OCI-LY1 (cell line): Measurements from ENCODE around the gene ARMC9.
"Not testable (repeated sequence)": the region's sequence is repeated elsewhere in the genome, so short reads cannot be mapped to it uniquely, and the experiment has no call there.

Experiments
- H2AFZ ChIP-seq: fragments of 200-600 bp; sonication (generic), shearing (Covaris generic); 2 replicates; pipeline ENCODE4 v1.6.0; 2014; ENCODE audit warnings: antibody characterized with exemption, mild to moderate bottlenecking, low read length
- H3F3A ChIP-seq: fragments of 200-600 bp; sonication (generic), shearing (Covaris generic); 2 replicates; pipeline ENCODE4 v1.6.0; 2014; ENCODE audit warnings: mild to moderate bottlenecking, antibody characterized with exemption, low read length, moderate library complexity; ENCODE audit not compliant: insufficient read depth
- H3K27ac ChIP-seq: fragments of 200-600 bp; sonication (generic); 2 replicates; pipeline ENCODE4 v1.5.1; 2014; ENCODE audit warnings: low read length, mixed run types, mild to moderate bottlenecking, low read depth; ENCODE audit not compliant: poor library complexity, severe bottlenecking
- H3K27me3 ChIP-seq: fragments of 200-600 bp; sonication (generic); 2 replicates; pipeline ENCODE4 v1.6.0; 2014; ENCODE audit warnings: antibody characterized with exemption, mild to moderate bottlenecking, low read length, moderate library complexity; ENCODE audit not compliant: insufficient read depth
- H3K36me3 ChIP-seq: fragments of 200-600 bp; sonication (generic); 2 replicates; pipeline ENCODE4 v1.6.1; 2014; ENCODE audit warnings: mild to moderate bottlenecking, antibody characterized with exemption, low read length, moderate library complexity, mixed read lengths; ENCODE audit not compliant: insufficient read depth
- H3K4me1 ChIP-seq: fragments of 200-600 bp; sonication (generic); 2 replicates; pipeline ENCODE4 v1.5.1; 2014; ENCODE audit warnings: mild to moderate bottlenecking, low read length, moderate library complexity; ENCODE audit not compliant: insufficient read depth, severe bottlenecking
- H3K4me2 ChIP-seq: fragments of 200-600 bp; sonication (generic), shearing (Covaris generic); 2 replicates; pipeline ENCODE4 v1.6.1; 2014; ENCODE audit warnings: low read length
- H3K4me3 ChIP-seq: fragments of 200-600 bp; sonication (generic); 2 replicates; pipeline ENCODE4 v1.5.1; 2014; ENCODE audit warnings: low read length, low read depth, mild to moderate bottlenecking, mixed read lengths; ENCODE audit not compliant: poor library complexity, severe bottlenecking
- H3K79me2 ChIP-seq: fragments of 200-600 bp; shearing (Covaris generic); 2 replicates; pipeline ENCODE4 v1.6.1; 2016; ENCODE audit warnings: mixed run types, low read length, mixed read lengths; ENCODE audit not compliant: insufficient read depth
- H3K9ac ChIP-seq: fragments of 200-600 bp; sonication (generic), shearing (Covaris generic); 2 replicates; pipeline ENCODE4 v1.6.1; 2014; ENCODE audit warnings: mild to moderate bottlenecking, low read length, mixed read lengths
- H3K9me2 ChIP-seq: fragments of 200-600 bp; sonication (generic), shearing (Covaris generic); 2 replicates; pipeline ENCODE4 v1.6.1; 2014; ENCODE audit warnings: low read depth, mild to moderate bottlenecking, low read length, mixed read lengths
- H3K9me3 ChIP-seq: fragments of 200-600 bp; shearing (Covaris generic); 2 replicates; pipeline ENCODE4 v1.6.1; 2014; ENCODE audit warnings: low read length, mixed read lengths
- H4K20me1 ChIP-seq: fragments of 200-600 bp; sonication (generic), shearing (Covaris generic); 2 replicates; pipeline ENCODE4 v1.6.0; 2016; ENCODE audit warnings: mild to moderate bottlenecking, low read length; ENCODE audit not compliant: insufficient read depth
- EZH2 ChIP-seq: fragments of 200-600 bp; sonication (generic), shearing (Covaris generic); IDR thresholded peaks from 2 replicates; pipeline ENCODE4 v1.8.0; 2017; ENCODE audit warnings: borderline replicate concordance, mixed run types, mild to moderate bottlenecking, antibody characterized with exemption, low read length, moderate library complexity, mixed read lengths
- TF ChIP-seq, protein P1 (sequence below): fragments of 200-600 bp; sonication (generic), shearing (Covaris generic); IDR thresholded peaks from 2 replicates; pipeline ENCODE4 v1.5.1; 2017; ENCODE audit warnings: mild to moderate bottlenecking, antibody characterized with exemption, low read length, moderate library complexity, mixed read lengths

ARMC9 gene

GRCh38 chr2:231348173-231348572 is 149.7 kb downstream of the ARMC9 start:
- Histone ChIP-seq H3K4me1 (no peaks in the 10 kb centered on the region), H3K27me3 (0 out of 2 replicates have a peak, but pooled peaks cover 3% of the 10 kb centered on the region), H2AFZ (no peak overlapping the region), H3K79me2 (no peaks in the 10 kb centered on the region), H3K9ac (no peak overlapping the region), H3K27ac (no peak overlapping the region), H3K4me3 (no peak overlapping the region), H3K9me2 (no peaks in the 10 kb centered on the region), H4K20me1 (no peaks in the 10 kb centered on the region), H3K4me2 (no peak overlapping the region), H3K9me3 (no peaks in the 10 kb centered on the region), H3F3A (no peaks in the 10 kb centered on the region), H3K36me3 (no peaks in the 10 kb centered on the region)
- TF ChIP-seq EZH2, result no peak
- TF ChIP-seq, protein P1, sequence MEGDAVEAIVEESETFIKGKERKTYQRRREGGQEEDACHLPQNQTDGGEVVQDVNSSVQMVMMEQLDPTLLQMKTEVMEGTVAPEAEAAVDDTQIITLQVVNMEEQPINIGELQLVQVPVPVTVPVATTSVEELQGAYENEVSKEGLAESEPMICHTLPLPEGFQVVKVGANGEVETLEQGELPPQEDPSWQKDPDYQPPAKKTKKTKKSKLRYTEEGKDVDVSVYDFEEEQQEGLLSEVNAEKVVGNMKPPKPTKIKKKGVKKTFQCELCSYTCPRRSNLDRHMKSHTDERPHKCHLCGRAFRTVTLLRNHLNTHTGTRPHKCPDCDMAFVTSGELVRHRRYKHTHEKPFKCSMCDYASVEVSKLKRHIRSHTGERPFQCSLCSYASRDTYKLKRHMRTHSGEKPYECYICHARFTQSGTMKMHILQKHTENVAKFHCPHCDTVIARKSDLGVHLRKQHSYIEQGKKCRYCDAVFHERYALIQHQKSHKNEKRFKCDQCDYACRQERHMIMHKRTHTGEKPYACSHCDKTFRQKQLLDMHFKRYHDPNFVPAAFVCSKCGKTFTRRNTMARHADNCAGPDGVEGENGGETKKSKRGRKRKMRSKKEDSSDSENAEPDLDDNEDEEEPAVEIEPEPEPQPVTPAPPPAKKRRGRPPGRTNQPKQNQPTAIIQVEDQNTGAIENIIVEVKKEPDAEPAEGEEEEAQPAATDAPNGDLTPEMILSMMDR, result no peak

DNA sequence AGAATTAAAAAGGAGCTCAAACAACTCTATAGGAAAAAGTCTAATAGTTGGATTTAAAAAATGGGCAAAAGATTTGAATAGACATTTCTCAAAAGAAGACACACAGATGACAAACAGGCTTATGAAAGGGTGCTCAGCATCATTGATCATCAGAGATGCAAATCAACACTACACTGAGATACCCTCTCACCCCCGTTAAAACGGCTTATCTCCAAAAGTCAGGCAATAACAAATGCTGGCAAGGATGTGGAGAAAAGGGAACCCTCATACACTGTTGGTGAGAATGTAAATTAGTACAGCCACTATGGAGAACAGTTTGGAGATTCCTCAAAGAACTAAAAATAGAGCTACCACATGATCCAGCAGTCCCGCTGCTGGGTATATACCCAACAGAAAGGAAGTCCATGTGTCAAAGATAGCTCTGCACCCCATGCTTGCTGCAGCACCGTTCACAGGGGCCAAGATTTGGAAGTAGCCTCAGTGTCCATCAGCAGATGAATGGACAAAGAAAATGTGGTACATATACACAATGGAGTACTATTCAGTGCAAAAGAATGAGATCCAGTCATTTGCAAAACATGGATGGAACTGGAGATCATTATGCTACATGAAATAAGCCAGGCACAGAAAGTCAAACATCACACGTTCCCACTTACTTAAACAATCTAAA is 150.4 kb downstream of the ARMC9 start:
- TF ChIP-seq, protein P1, result no peak
- no peak for TF ChIP-seq EZH2
- no peaks in the 10 kb centered on the region for H3K36me3 ChIP-seq
- H3K79me2 ChIP-seq, result no peaks in the 10 kb centered on the region
- no peaks in the 10 kb centered on the region for H3K9me2 ChIP-seq
- no peak overlapping the region for H3K27ac ChIP-seq
- no peaks in the 10 kb centered on the region for H3K9me3 ChIP-seq
- no peak overlapping the region for H3K4me3 ChIP-seq
- no peaks in the 10 kb centered on the region for H3K27me3 ChIP-seq
- no peak overlapping the region for H3K4me2 ChIP-seq
- no peaks in the 10 kb centered on the region for H3K4me1 ChIP-seq
- no peak overlapping the region for H3K9ac ChIP-seq
- H2AFZ ChIP-seq, result no peak overlapping the region
- no peaks in the 10 kb centered on the region for H4K20me1 ChIP-seq
- no peaks in the 10 kb centered on the region for H3F3A ChIP-seq

DNA sequence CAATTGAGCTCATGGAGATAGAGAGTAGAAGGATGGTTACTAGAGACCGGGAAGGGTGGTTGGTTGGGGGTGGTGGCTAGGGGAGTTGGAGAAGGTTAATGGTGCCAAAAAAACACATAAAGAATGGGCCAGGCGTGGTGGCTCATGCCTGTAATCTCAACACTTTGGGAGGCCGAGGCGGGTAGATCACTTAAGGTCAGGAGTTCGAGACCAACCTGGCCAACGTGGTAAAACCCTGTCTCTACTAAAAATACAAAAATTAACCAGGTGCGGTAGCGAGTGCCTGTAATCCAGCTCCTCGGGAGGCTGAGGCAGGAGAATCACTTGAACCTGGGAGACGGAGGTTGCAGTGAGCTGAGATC is 150.9 kb downstream of the ARMC9 start:
- H3K4me3 ChIP-seq, H3K36me3 ChIP-seq, H3F3A ChIP-seq, H3K9me3 ChIP-seq, H3K27me3 ChIP-seq, H3K4me1 ChIP-seq, H3K27ac ChIP-seq, H3K79me2 ChIP-seq, H3K9me2 ChIP-seq, H4K20me1 ChIP-seq, H3K9ac ChIP-seq, H2AFZ ChIP-seq, H3K4me2 ChIP-seq: not testable (repeated sequence)

- Histone ChIP-seq H3K4me1 (no peaks in the 10 kb centered on the region), H3K4me2 (no peak overlapping the region), H4K20me1 (no peaks in the 10 kb centered on the region), H3K79me2 (no peaks in the 10 kb centered on the region), H3F3A (no peaks in the 10 kb centered on the region), H3K27me3 (peaks cover 7% of the 10 kb centered on the region; the same call in 1 of the 2 replicates), H3K9me3 (no peaks in the 10 kb centered on the region), H2AFZ (no peak overlapping the region), H3K9me2 (no peaks in the 10 kb centered on the region), H3K36me3 (no peaks in the 10 kb centered on the region), H3K9ac (no peak overlapping the region), H3K27ac (no peak overlapping the region), H3K4me3 (no peak overlapping the region)
- no peak for TF ChIP-seq EZH2
- TF ChIP-seq, protein P1, result no peak
These were observed 153.2 kb downstream of the ARMC9 start for GRCh38 chr2:231351648-231352047.
